GM18511 (cell line): Measurements from ENCODE around the gene PTPN18.
A peak's percentile ranks its signal among the peaks of the same experiment; 100 is the strongest.

Source experiments
- ATAC-seq: cut with Tn5 transposase; IDR thresholded peaks from one replicate; pipeline ENCODE4 v1.9.1; 2021; ENCODE audit warnings: mild to moderate bottlenecking, moderate library complexity; ENCODE audit not compliant: unreplicated experiment

The PTPN18 gene

GRCh38 chr2:130363479-130363878 lies 7.6 kb downstream of the PTPN18 start:
- ATAC-seq = no peak

GRCh38 chr2:130365075-130365474 lies 9.2 kb downstream of the PTPN18 start:
- no peak for ATAC-seq

GRCh38 chr2:130365963-130366362 lies 10.1 kb downstream of the PTPN18 start:
- no peak for ATAC-seq

GRCh38 chr2:130366720-130367119 lies 10.9 kb downstream of the PTPN18 start:
- no peak for ATAC-seq

GRCh38 chr2:130368786-130369185 lies 12.9 kb downstream of the PTPN18 start:
- ATAC-seq = no peak

GRCh38 chr2:130369311-130369964 lies 13.6 kb downstream of the PTPN18 start:
- no peak for ATAC-seq

GRCh38 chr2:130369965-130370341 lies 14.1 kb downstream of the PTPN18 start:
- ATAC-seq = no peak

GRCh38 chr2:130370490-130370889 lies 14.6 kb downstream of the PTPN18 start:
- ATAC-seq = no peak

GRCh38 chr2:130371723-130372054 lies 15.8 kb downstream of the PTPN18 start:
- ATAC-seq = peak; percentile 40

GRCh38 chr2:130372055-130372832 lies 16.4 kb downstream of the PTPN18 start:
- ATAC-seq = peak; percentile 78

GRCh38 chr2:130372833-130373807 lies 17.3 kb downstream of the PTPN18 start:
- ATAC-seq = peak; percentile 3

GRCh38 chr2:130373808-130374365 lies 18.0 kb downstream of the PTPN18 start:
- no peak for ATAC-seq

- ATAC-seq = no peak
These were observed 18.9 kb downstream of the PTPN18 start for GRCh38 chr2:130374587-130375290.

- no peak for ATAC-seq
These were observed 19.7 kb downstream of the PTPN18 start for GRCh38 chr2:130375291-130376266.

- peak; percentile 64 for ATAC-seq
These were observed 20.8 kb downstream of the PTPN18 start for GRCh38 chr2:130376433-130377293.

GRCh38 chr2:130377491-130377890 lies 21.6 kb downstream of the PTPN18 start:
- ATAC-seq = no peak

GRCh38 chr2:130378206-130378897 lies 22.5 kb downstream of the PTPN18 start:
- ATAC-seq = no peak

- ATAC-seq = no peak
These were observed 23.0 kb downstream of the PTPN18 start for GRCh38 chr2:130378898-130379214.
